Activated CD4-positive, alpha-beta T cell treated with anti-CD3 and anti-CD28 coated beads, Interleukin-2, amount 50 U/mL, for 24 hours (primary cell): Measurements from ENCODE around the gene DDN.

Experiments
- DNase-seq, 2 donors: peaks; one replicate each; pipeline ENCODE4 v3.0.0-alpha.2; 2020; ENCODE audit warnings: low read depth in 1 of 2, low spot score in 1 of 2

The DDN gene

DNA sequence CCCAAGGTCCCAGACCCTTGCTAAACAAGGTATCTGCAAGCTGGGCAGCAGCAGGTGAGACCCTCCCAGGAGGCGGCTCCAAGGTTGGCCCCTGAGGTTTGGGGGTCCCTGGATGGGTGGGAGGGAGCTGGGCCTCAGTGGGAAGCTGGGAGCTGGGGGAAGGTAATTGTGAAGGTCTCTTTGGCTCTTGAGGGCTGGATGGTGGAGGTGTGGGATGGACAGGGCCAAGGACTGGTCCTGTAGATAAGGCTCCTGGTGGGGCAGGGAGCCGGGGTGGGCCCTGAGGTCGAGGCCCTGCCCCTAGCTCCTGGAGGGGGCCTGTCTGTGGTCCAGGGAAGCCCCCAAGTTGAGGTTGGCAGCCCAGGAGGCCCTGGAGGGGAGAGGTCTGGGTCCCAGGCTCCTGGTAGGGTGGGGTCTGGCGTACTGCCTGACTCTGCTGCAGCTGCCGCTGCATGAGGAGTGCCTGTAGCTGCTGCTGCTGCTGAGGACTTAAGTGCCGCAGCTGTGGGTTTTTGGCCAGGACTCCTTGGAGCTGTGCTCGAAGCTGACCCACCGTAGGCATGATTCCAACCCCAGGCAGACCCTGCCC, 32.5 kb upstream of the DDN start:
- DNase-seq = no peak

- DNase-seq = no peak
These were observed 31.8 kb upstream of the DDN start for GRCh38 chr12:49030714-49031572.

- no peak for DNase-seq
These were observed 30.9 kb upstream of the DDN start for GRCh38 chr12:49030119-49030518.

GRCh38 chr12:49028666-49029275, 29.6 kb upstream of the DDN start:
- DNase-seq = no peak

GRCh38 chr12:49027846-49028555, 28.8 kb upstream of the DDN start:
- no peak for DNase-seq

GRCh38 chr12:49026678-49027480, 27.7 kb upstream of the DDN start:
- DNase-seq = no peak

GRCh38 chr12:49026101-49026500, 26.9 kb upstream of the DDN start:
- no peak for DNase-seq

DNA sequence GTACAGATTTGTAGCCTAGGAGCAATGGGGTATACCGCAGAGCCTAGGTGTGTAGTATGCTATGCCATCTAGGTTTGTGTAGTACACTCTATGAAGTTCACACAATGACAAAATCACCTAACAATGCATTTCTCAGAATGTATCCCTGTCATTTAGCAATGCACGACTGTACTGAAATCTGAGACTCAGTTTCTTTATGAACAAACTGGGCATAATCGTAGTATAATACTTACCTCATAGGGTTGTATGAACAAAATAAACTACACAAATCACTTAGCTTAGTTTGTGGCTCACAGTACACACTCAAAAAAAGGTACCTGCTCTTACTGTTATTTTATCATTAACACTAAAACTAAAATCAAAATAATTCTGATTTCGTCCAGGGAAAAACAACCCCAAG, 26.3 kb upstream of the DDN start:
- DNase-seq = no peak

- no peak for DNase-seq
These were observed 25.4 kb upstream of the DDN start for GRCh38 chr12:49024543-49024942.

GRCh38 chr12:49023812-49024211, 24.6 kb upstream of the DDN start:
- DNase-seq = no peak

DNA sequence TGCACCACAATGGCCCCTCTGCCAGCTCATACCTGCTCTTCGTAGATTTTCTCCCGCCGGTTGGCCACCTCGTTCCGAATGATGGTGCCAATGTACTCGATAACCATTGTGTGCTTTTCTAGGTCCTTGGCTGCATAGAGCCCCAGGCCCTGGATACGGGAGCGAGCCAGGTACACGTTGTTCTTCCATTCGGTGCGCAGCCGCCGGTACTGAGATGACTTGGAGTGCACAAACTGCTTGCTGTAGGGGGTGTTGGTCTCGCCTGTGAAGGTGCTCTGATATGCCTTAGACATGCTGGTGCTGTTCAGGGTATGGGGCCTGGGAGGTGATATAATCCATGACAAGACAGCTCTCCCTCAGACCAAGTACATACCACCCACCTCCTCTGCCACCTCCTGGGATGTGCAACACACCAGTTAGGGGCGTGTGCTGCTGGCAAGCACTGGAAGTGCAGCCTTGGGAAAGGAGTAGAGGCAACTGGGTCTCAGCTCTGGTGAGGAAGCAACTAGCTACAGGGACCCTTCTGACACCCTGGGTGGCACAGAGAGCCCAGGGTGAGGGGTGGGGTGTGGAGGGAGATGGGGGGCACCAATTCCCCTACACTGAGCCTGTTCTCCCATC, 23.5 kb upstream of the DDN start:
- DNase-seq = no peak

GRCh38 chr12:49021292-49021915, 22.2 kb upstream of the DDN start:
- no peak for DNase-seq

DNA sequence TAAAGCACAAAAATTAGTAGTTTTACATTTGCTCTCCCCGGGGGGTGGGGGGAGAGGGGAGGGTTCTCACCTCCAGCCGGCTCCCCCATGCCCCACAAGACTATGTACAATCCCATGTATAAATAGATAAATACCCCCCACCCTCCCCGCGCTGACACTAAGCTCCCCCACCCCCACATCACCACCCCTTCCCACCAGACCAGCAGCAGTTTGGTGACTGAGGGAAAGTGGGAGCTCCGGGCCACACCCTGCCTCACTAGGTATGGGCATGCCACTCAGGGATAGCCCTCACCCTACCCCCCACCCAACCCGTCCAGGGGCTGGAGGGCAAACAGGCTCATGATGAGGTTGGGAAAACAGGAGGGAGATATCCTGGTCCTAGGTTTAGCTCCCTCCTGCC, 21.3 kb upstream of the DDN start:
- DNase-seq = no peak

DNA sequence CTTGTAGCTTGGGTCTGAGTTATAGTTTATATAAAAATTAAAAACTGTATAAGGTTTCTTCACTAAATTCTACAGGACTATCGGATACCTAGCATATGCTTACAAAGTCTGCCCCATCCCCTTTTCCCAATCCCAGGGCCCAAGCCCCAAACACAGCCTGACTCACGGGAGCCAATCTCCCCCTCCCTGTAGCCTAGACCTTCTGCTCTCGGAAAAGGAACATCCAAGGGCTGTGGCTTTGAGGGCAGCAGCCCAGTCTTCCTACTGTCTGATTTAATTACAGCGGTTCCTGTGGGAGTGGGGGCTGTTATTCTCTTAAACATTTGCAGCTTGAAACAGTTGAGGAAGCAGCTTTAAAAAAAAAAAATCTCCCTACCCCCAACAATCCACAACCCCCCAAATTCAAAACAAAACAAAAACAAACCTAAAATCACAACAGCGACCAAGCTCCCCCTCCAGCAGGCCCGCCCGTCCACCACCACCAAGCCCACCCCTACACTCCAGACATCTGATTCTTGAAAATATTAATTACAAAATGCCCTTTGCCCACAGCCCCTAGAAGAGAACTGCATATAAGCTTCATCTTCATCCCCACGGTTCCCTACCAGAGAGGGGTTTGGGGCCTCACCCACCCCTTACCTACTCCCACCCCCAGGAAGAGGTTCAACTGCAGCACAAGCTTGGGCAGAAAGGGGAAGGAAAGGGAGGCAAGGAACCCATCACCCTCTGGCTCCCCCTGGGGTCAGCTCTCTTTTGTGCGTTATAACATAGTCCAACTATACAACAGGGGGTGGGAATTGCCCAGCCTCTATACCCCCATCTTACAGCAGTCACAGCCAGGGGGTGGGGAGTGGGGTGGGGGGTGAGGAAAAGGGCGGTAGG, 20.5 kb upstream of the DDN start:
- DNase-seq = no peak

- DNase-seq = no peak
These were observed 19.9 kb upstream of the DDN start for GRCh38 chr12:49019120-49019430.

- peak; percentile 89 to 95 for DNase-seq
These were observed 19.3 kb upstream of the DDN start, which contains the start of gene PRKAG1 for GRCh38 chr12:49018261-49019119. TSS of gene PRKAG1 (minus strand) at chr12:49018776. CDS start at chr12:49018740, 36 bp downstream.

GRCh38 chr12:49017891-49018260, 18.7 kb upstream of the DDN start:
- no peak for DNase-seq

DNA sequence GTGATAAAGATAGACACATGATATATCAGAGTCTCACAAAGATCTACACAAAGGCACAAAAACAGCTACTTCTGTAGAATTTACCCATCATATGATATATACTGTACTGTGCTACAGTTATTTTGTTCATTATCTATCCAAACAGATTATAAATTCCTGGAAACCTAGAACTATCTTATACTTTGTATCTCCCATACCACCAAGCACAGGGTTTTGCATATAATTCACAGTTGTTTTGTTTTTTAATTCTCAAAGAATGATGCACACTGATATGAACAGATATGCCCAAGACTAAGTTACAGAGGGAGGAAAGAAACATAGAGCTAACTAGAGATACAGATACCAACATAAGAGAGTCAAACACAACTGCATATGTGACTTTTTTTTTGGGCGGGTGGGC, 16.0 kb upstream of the DDN start:
- no peak for DNase-seq
